Measurements from ENCODE around the gene ZFHX3. TPM values are rescaled to one million over a fixed set of nuclear protein-coding genes. Genes with fewer than 3 reads are reported as not detected.

The ZFHX3 gene
- total RNA-seq, 1 experiment from 2014 or later, result 1.5 TPM

GRCh38 chr16:72988569-72988968, 59.4 kb downstream of the ZFHX3 start:
- Histone ChIP-seq H3K9ac (ENCODE audit: extremely low read depth, insufficient read length, low read length) (no peak overlapping the region), H3K27ac (ENCODE audit: insufficient read length, low read depth, low read length) (no peak overlapping the region), H3K14ac (ENCODE audit: insufficient read depth, low read length) (no peak overlapping the region), H3T11ph (ENCODE audit: low read length) (no peak overlapping the region), H3K4ac (ENCODE audit: low read depth, low read length) (no peak overlapping the region), H2BK120ac (ENCODE audit: low read depth, low read length, poor library complexity, severe bottlenecking) (no peak overlapping the region), H4K5ac (ENCODE audit: insufficient read length, low read depth, low read length) (no peak overlapping the region), H2BK20ac (ENCODE audit: low read depth, low read length, poor library complexity, severe bottlenecking) (no peak overlapping the region), H3K23ac (ENCODE audit: insufficient read length, low read depth, low read length) (no peak overlapping the region), H3K79me1 (ENCODE audit: insufficient read depth, low read depth, low read length, poor library complexity, severe bottlenecking) (no peaks in the 10 kb centered on the region), H4K8ac (replicated peaks; ENCODE audit: insufficient read length, low read depth, low read length) (no peak overlapping the region), H3K27me3 (ENCODE audit: insufficient read depth, low read length) (no peaks in the 10 kb centered on the region), H2AFZ (ENCODE audit: low read length) (no peak overlapping the region), H4K91ac (ENCODE audit: insufficient read length, low read depth, low read length) (no peak overlapping the region), H4K20me1 (ENCODE audit: control insufficient read depth, insufficient read depth, insufficient read length) (no peaks in the 10 kb centered on the region), H3K18ac (ENCODE audit: insufficient read length, low read depth, low read length) (no peak overlapping the region), H2BK5ac (ENCODE audit: insufficient read length, low read length) (no peak overlapping the region), H3K4me1 (ENCODE audit: insufficient read depth, low read length) (peaks cover 6% of the 10 kb centered on the region; the same call in 1 of the 2 replicates), H2AK5ac (ENCODE audit: insufficient read length, low read length) (no peak overlapping the region), H3K79me2 (ENCODE audit: insufficient read depth, low read length) (no peaks in the 10 kb centered on the region), H3K4me2 (ENCODE audit: insufficient read depth, insufficient read length, low read length) (no peak overlapping the region), H3K56ac (ENCODE audit: insufficient read length, low read depth, low read length) (no peak overlapping the region), H3K9me3 (ENCODE audit: control insufficient read depth, low read depth, low read length) (no peaks in the 10 kb centered on the region), H2BK12ac (ENCODE audit: insufficient read length, low read depth, low read length) (no peak overlapping the region), H2BK15ac (ENCODE audit: low read depth, low read length) (no peak overlapping the region), H3K23me2 (ENCODE audit: insufficient read length, low read depth, low read length, poor library complexity, severe bottlenecking) (no peaks in the 10 kb centered on the region)
- DNase-seq, result no peak
- Mint-ChIP-seq H3K4me3 (no peak overlapping the region), H3K27me3 (ENCODE audit: low read depth) (peaks cover 6% of the 10 kb centered on the region), H3K9me3 (no peaks in the 10 kb centered on the region; a peak in 1 of 5 replicates), H3K36me3 (ENCODE audit: insufficient read depth in 1 of 3, low read depth in 3 of 3) (no peaks in the 10 kb centered on the region), H3K4me1 (peaks cover 20 to 34% of the 10 kb centered on the region in 2 experiments), H3K27ac (no peak overlapping the region)
- no CpG with 5 or more reads among the region's 1 CpG for WGBS (ENCODE audit: extremely low coverage, insufficient read length, low lambda C conversion rate)
- TF ChIP-seq CTCF (conservative IDR thresholded peaks at IDR 0.05), result no peak

All from H9 (cell line).